ENCODE measurements around the gene TTF2.

Gene TTF2

DNA sequence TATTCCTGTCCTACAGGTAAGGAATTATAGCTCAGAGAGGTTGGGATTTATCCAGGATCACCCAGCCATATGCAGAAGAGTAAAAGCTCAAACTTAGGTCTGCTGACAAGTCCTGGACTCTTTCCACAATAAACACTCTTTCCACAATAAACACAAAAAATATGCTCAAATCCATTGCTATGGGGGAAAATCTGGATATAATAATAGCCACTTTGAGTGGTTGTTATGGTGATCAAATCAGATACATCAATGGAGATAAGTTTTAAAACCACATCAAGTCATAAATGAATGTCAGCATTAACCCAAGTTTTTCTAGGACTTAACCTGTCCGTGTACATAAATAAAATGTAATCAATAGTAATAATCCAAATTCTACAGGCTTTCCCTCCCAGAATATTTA is 22.3 kb upstream of the TTF2 start:
- no peak for DNase-seq (ENCODE audit: low spot score)
- POLR2A ChIA-PET (ENCODE audit: low non-redundant PET): no interaction called here
- H3K27ac ChIP-seq: no peak overlapping the region
- CTCF ChIA-PET: no interaction called here
- TF ChIP-seq, protein P1, sequence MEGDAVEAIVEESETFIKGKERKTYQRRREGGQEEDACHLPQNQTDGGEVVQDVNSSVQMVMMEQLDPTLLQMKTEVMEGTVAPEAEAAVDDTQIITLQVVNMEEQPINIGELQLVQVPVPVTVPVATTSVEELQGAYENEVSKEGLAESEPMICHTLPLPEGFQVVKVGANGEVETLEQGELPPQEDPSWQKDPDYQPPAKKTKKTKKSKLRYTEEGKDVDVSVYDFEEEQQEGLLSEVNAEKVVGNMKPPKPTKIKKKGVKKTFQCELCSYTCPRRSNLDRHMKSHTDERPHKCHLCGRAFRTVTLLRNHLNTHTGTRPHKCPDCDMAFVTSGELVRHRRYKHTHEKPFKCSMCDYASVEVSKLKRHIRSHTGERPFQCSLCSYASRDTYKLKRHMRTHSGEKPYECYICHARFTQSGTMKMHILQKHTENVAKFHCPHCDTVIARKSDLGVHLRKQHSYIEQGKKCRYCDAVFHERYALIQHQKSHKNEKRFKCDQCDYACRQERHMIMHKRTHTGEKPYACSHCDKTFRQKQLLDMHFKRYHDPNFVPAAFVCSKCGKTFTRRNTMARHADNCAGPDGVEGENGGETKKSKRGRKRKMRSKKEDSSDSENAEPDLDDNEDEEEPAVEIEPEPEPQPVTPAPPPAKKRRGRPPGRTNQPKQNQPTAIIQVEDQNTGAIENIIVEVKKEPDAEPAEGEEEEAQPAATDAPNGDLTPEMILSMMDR (conservative IDR thresholded peaks at IDR 0.05; ENCODE audit: low read depth): no peak

DNA sequence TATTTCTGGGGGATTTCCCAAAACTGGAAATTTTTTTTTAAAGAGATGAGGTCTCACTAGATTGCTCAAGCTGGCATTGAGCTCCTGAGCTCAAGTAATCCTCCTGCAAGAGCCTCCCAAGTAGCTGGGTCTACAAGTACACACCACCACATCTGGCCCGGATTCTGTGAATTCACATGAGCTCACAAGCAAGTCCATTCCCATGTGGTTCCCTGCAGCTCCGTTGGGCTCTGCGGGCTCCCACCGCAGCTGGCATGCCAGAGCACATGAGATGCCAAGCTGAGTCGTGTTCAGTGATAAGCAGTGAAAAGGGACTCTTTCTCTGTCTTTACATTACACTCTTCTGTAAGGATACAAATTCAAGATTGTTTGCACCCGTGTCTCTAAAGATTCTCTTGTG is 21.9 kb upstream of the TTF2 start:
- CTCF ChIA-PET: no interaction called here
- POLR2A ChIA-PET (ENCODE audit: low non-redundant PET): no interaction called here
- no peak for DNase-seq (ENCODE audit: low spot score)
- TF ChIP-seq, protein P1 (conservative IDR thresholded peaks at IDR 0.05; ENCODE audit: low read depth): no peak
- H3K27ac ChIP-seq: no peak overlapping the region

DNA sequence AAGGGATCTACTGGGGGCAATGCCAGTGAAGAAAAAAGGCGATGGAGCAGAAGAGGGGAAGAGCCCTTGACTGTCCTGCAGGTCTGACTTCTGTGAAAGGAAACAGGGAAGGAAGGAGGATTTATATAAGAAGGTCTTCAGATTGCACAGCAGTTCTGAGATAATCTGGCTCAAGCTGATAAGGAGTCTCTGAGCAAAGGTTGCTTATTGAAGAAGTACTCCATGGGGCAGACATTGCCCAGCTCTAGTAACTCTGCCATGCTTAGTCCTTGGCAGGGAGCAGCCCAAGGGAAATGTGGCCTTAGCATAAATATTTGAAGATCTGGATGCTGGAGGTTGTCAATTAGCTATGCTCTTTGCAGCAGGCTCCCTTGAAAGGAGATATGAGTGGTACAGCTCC is 15.9 kb upstream of the TTF2 start:
- DNase-seq (ENCODE audit: low spot score): no peak
- H3K27ac ChIP-seq: no peak overlapping the region
- TF ChIP-seq, protein P1 (conservative IDR thresholded peaks at IDR 0.05; ENCODE audit: low read depth): no peak
- POLR2A ChIA-PET (ENCODE audit: low non-redundant PET): no interaction called here
- CTCF ChIA-PET: interaction anchor here (0.6 to 1.3 kb wide), 2 partner anchors 13 to 20 kb away, joined by 5 to 7 read pairs; no protein-coding TSS in a partner anchor

DNA sequence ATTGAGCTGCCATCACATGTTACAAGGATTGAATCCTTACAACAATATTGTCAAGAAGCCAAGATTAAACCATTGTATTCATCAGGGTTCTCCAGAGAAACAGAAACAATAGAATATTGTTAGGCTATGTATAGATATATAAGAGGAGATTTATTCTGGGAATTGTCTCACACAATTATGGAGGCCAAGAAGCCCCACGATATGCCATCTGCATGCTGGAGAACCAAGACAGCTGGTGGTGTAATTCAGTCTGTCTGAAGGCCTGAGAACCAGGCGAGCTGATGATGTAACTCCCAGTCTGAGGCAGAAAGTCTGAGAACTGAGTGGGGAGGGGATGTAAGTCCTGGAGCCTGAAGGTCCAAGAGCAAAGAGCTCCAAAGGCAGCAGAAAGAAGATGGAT is 14.5 kb upstream of the TTF2 start:
- TF ChIP-seq, protein P1 (conservative IDR thresholded peaks at IDR 0.05; ENCODE audit: low read depth): no peak
- POLR2A ChIA-PET (ENCODE audit: low non-redundant PET): no interaction called here
- no peak for DNase-seq (ENCODE audit: low spot score)
- no peak overlapping the region for H3K27ac ChIP-seq
- CTCF ChIA-PET: interaction anchor here (0.7 to 1.3 kb wide), 2 partner anchors 21 to 462 kb away, joined by 3 to 7 read pairs; no protein-coding TSS in a partner anchor

DNA sequence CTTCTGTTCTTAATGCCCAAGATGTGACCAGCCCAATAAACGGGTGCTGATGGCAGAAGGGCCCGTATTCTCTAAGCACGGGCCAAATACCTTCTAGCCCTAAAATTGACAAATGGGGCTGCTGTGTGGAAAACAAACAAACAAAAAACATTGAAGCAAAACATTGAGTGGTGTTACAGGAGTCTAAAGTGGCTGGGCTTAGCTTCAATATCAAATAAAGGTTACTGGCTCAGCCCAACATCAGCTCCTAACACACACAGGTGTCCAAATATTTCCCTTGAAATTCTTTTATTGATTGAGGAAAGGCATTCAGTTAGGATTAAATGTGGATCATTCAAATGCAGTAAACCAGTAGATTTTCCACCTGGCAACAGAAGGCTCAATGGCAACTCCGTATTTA is 13.3 kb upstream of the TTF2 start:
- ChIA-PET POLR2A (ENCODE audit: low non-redundant PET) (no interaction called here), CTCF (no interaction called here)
- DNase-seq (ENCODE audit: low spot score): no peak
- TF ChIP-seq, protein P1 (conservative IDR thresholded peaks at IDR 0.05; ENCODE audit: low read depth): no peak
- H3K27ac ChIP-seq: no peak overlapping the region

DNA sequence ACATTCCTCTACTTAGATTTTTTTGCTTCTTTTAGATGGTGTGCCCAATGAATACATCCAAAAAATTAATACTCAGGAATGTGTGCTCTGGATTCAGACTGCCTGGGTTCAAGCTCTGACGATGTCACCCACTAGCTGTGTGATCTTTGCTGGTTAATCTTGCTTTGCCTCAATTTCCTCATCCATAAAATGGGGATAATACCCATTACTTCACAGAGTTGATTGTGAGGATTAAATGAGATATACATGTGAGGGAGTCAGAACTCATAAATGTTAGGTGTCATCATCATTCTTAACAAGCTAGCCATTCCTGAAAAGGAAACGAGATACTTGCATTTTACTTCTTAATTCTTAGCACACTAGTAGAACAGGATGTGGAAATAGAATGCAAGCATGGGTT is 12.9 kb upstream of the TTF2 start:
- POLR2A ChIA-PET (ENCODE audit: low non-redundant PET): no interaction called here
- DNase-seq (ENCODE audit: low spot score): no peak
- no peak overlapping the region for H3K27ac ChIP-seq
- CTCF ChIA-PET: no interaction called here
- TF ChIP-seq, protein P1 (conservative IDR thresholded peaks at IDR 0.05; ENCODE audit: low read depth): no peak

DNA sequence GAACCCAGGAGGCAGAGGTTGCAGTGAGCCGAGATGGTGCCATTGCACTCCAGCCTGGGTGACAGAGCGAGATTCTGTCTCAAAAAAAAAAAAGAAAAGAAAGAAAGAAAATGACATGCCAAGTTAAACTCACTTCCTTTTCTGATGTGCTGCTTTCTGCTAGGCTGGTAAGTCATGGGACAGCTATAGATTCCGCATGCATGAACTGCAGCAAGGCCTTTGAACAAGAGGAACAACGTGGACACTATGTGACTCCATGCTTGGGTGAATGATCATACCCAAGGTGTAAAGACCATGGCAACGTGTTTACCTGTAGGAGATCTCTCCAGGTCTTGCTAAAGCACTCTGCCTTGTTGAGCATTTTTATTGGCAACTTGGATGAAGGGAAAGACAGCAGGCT is 10.3 kb upstream of the TTF2 start:
- TF ChIP-seq, protein P1 (conservative IDR thresholded peaks at IDR 0.05; ENCODE audit: low read depth): no peak
- POLR2A ChIA-PET (ENCODE audit: low non-redundant PET): no interaction called here
- DNase-seq (ENCODE audit: low spot score): no peak
- CTCF ChIA-PET: no interaction called here
- H3K27ac ChIP-seq: no peak overlapping the region

Measured in RWPE1 (cell line).